Stimulated activated CD4-positive, alpha-beta T cell treated with anti-CD3 and anti-CD28 coated beads, TNF-alpha, amount 100 ng/mL, for 24 hours (primary cell): ENCODE measurements around the gene TTLL1.
"Not testable (repeated sequence)": the region's sequence is repeated elsewhere in the genome, so short reads cannot be mapped to it uniquely, and the experiment has no call there.

Experiments
- DNase-seq, 3 experiments: peaks; one replicate each; pipeline ENCODE4 v3.0.0-alpha.2; 2020; ENCODE audit warnings: low read depth in 3 of 3

The TTLL1 gene

GRCh38 chr22:43066844-43067385 lies 22.3 kb downstream of the TTLL1 start:
- DNase-seq = no peak

DNA sequence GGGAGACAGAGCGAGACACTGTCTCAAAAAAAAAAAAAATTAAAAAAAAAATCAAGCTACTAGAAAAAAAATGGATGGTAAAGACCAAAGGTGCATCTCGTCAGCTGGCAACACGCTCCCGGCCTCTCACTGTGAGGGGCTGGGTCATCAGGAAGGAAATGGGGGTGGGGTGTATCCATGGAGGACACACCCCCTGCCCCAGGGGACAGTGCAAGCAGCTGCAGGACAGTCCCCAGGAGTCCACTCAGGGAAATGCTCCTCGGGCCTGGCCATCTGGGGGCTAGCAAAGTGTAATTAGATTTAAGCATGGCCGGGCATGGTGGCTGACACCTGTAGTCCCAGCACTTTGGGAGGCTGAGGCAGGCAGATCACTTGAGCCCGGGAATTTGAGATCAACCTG lies 23.1 kb downstream of the TTLL1 start:
- no peak for DNase-seq

DNA sequence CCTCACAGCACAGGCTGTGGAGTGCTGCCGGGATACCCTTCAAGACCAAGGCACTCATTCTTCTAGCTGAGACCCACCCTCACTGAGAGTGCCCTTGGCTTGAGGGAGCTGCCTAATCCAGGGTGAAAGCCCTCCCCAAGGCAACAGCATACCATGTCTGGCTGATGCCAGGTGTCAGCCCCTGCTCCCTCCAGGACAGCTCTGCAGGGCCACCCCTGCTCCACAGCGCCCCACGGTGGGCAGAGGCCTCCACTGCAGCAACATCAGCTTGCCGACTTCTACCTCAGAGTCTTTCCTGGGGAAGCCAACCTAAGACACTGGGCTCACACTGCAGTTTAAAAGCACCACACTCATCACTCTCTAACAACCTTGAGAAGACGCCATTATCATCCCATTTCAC lies 29.0 kb downstream of the TTLL1 start:
- DNase-seq = peak; percentile 9 to 51 (median 14)

DNA sequence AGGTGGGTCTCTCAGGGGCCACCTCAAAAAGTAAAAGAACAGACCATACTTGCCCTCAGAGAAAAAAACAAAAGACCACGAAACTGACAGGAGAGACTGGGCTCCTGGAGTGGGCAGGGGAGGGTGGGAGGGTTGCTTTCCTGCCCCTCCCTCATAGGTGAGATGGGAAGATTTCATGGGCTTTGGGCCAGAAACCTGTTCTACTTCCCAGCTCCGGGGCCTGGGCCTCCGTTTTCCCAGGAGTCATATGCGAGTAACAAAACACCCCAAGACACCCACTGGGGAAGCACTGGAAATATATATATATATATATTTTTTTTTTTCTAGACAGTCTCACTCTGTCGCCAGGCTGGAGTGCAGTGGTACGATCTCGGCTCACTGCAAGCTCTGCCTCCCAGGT lies 31.6 kb downstream of the TTLL1 start:
- DNase-seq = no peak

- DNase-seq = no peak
Measured at GRCh38 chr22:43053176-43053575, 36.0 kb downstream of the TTLL1 start.

- no peak for DNase-seq
Measured at GRCh38 chr22:43050995-43051394, 38.2 kb downstream of the TTLL1 start.

DNA sequence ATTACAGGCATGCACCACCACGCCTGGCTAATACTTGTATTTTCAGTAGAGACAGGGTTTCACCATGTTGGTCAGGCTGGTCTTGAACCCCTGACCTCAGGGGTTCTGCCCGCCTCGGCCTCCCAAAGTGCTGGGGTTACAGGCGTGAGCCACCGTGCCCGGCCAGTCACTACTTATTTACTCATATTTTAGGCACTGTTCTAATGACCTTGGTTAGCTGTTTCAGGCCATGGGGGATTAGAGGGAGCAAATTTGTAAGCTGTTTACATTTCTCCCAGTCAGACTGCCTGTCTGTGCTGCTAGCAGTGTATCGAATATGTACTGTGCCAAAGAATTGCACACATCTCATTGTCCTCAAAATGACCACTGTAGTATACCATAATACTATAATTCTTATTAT lies 41.6 kb downstream of the TTLL1 start:
- no peak for DNase-seq

GRCh38 chr22:43044290-43044712 lies 44.9 kb downstream of the TTLL1 start:
- no peak for DNase-seq

DNA sequence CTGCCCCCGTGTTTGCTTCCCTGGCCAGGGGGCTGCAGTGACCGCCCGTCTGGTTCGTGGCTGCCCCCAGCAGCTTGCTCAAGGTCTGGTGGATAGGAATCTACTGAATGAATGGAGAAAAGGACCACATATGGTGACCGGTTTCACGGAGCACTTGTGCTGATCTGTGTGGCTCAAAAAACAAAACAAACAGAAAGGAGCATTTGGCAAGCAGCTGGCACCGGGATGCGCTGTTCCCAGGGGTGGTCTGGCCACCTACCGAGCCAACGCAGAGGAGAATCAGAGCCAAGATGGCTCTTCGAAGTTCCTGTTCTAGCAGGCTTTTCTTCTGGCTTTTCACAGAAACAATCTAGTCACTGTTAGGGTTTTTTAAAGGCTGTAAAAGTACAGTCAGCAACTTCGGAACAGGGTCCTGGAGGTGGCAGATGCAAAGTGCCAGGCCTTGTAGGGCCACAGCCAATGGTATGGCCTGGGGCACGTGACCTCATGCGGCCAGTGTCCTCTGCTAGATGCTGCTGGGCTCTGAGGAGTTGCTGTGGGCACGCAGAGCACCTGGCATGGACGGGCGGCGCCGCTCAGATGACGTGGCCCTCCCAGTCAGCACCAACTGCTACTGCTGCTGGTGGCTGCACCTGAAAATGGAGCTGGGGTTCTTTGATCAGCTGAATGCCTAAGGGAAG lies 47.0 kb downstream of the TTLL1 start:
- DNase-seq = no peak

- DNase-seq = no peak
Measured at GRCh38 chr22:43039800-43040199, 49.4 kb downstream of the TTLL1 start.

DNA sequence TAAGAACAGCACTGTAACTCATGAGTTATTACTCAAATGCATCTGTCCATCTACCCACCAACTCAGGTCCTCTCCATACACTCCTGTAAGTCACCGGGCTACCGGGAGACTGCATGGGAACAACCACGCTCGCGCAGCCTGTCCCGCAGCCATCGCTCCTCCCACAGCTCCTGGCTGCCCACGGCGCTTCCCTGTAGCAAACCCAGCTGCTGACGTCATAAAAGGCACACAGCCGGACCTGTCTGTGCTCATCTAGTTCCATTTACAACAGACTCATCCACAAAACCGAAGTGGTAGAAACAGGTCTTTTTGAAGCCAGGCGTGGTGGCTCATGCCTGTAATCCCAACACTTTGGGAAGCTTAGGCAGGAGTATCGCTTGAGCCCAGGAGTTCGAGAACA lies 50.9 kb downstream of the TTLL1 start:
- DNase-seq = no peak

GRCh38 chr22:43036282-43036829 lies 52.8 kb downstream of the TTLL1 start:
- no peak for DNase-seq

DNA sequence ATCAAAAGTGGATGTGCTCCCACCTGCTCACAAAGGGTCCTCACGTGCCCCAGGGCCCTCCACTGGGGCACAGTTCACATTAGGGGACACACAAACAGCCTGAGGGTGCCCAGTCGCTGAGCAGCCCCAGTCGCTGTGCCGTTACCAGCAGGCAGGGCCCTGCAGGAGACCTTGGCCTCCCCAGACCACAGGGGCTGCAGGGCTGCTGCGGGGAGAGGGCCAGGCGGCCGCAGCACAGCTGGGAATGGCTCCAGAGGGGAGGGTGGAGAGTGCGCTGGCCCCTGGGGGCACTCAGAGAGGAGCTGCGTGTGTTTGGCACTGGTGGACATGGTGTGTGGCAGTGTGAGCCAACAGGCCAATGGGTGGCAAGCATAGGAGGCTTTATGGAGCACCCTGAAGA lies 53.9 kb downstream of the TTLL1 start:
- no peak for DNase-seq

DNA sequence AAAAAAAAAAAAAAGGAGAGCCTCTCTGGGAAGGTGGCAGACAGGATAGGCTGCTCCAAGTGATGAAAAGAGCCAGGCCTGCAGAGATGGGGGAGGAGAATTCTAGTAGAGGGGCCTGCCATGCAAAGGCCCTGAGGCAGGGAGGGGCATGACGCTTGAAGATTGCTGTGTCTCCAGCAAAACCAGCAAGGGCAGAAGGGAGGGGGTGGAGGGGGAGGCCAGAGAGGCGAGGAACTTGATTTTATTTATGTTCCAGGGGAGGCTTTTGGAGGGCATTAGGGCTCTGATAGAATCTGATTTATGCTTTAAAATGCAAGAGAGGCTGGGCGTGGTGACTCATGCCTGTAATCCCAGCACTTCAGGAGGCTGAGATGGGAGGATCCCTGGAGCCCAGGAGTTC lies 57.6 kb downstream of the TTLL1 start:
- no peak for DNase-seq

- no peak for DNase-seq
Measured at GRCh38 chr22:43018615-43019014, 70.6 kb downstream of the TTLL1 start.

DNA sequence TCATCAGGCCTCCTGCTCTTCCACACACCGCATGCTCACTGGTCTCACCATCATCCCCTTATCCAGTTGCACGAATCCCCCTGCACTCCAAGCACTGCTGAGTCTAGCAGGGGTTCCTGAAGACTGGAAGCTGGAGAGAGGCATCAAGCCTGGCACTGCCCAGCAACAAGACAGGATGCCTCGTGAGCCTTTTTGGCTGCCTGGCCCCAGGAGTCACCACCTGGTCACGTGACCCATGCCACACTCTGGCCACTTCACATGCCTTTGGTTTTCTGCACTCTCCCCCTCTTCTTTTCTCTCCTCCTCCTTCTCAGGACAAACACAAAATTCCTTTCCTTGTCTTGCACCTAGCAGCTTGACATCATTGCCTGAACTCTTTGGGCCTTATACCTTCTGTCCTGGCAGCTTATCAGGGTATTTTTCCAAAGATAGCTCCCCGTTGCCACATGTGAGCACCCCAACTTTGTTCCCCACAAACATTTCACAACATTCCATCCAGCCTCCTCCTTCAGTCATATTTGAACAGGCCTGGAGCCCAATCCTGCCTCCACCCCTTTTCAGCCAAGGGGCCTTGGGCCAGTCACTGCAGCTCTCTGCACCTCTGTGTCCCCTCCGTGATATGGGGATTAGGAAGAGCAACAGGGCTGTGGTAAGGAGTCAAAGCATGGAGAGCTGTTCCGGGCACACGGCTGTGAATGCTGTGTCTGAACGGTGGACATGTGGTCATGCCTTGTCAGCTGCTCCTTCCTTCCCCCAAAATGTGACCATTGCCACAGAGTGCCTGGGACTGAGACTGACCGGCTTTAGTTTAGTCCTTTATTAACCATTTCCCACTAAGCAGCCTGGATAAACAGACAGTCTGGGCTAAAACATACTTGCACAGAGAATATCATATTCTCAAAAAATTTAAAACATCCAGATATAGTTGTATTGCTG lies 71.4 kb downstream of the TTLL1 start:
- no peak for DNase-seq

DNA sequence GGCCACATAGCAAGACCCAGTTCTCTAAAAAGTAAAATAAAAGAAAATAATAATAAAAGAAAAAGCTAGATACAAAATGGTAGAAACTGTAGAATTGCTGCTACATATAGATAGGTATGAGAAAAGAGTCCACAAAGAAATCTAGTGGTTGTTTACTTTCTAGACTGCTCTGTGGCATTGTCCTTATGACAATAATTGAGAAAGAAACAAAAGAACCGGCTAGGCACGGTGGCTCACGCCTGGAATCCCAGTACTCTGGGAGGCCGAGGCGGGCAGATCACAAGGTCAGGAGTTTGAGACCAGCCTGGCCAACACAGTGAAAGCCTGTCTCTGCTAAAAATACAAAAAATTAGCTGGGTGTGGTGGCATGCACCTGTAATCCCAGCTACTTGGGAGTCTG lies 73.0 kb downstream of the TTLL1 start:
- DNase-seq = not testable (repeated sequence)

GRCh38 chr22:43015677-43016042 lies 73.5 kb downstream of the TTLL1 start:
- DNase-seq = no peak

DNA sequence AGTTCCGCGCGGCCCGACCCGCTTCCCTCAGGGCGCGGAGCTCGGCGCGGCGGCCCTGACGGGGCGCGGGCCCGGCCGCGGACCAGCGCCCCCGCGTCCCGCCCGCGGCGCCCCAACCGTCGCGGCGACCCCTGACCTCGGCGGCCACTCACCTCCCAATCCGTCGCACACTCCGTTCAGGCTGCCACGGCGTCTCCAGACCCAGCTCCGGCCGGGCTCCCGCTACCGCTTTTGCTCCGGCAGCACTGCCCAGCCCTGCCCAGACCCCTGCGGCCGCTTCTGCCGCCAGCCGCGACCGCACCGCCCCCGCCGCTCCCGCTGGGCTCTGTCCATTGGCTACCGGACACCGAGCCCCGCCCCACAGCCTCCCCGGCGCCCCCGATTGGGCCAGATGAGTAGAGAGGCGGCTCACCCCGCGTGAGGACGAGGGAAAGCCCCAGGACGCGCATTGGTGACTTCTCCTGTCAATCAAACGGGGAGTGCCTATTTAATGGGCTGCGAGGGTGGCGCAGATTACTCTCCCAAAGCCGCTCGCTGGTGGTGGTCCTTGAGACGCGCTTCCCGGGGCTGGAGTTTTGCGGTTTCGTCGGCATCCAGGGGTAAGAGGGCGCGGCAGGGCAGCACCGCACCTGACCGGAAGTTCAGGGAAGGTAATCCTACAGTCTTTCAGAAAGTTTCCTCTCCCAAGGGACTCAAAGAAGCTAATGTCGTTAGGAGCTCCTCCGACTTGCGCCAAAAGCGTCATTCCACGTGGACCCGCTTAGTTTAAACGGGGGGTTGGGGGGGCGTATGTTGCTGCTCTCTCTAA lies 74.1 kb downstream of the TTLL1 start, which contains the start of gene PACSIN2:
TSS of gene PACSIN2 (minus strand) at position 281 of the 808 bp plus-strand sequence. CDS start 103,069 bp downstream, outside the sequence.
- DNase-seq = peak; percentile 96 to 99 (median 98)

DNA sequence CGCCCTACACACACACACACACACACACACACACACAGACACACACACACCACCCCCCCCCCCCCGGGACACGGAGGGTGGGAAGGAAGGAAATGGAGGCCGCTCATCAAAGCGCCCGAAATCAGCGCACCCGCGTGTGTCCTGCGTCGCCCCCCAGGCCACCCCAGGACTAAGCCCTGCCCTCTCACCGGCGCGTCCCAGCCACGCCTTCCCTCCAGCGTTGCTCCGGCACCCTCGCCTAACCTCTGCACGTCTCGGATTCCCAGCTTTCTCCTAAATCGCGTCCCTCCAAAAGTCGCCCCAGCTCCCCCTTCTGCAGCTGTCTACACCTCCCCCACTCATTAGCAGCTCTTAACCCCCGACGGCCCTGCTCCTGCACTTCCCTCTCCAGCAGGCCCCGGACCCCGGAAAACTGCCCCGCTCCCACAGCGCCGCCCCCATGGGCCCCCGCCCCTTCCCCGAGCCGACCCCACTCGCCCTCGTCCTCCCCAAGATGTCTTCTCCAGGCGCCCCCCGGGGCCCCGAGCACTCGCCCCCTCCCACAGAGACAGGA lies 74.8 kb downstream of the TTLL1 start:
- DNase-seq = peak in 1 of 3 experiments; percentile 31
